CD14-positive monocyte (primary cell): ENCODE data around the gene URM1. TPM values are rescaled to one million over a fixed set of nuclear protein-coding genes. Genes with fewer than 3 reads are reported as not detected.

Experiments
- DNase-seq, 3 donors: peaks; one replicate each; pipeline ENCODE4 v3.0.0-alpha.2; 2011 to 2022
- H2AFZ ChIP-seq: 2 replicates; pipeline ENCODE4 v1.6.0; 2012; ENCODE audit warnings: mild to moderate bottlenecking, low read depth, low read length, inconsistent platforms; ENCODE audit not compliant: insufficient read depth, poor library complexity, severe bottlenecking
- H3K27ac ChIP-seq, 2 donors: 1 replicate in 1 of 2; 2 replicates in 1 of 2; pipeline ENCODE4 v1.5.1; 2012 to 2013; ENCODE audit warnings: low read length in 2 of 2, control low read depth in 1 of 2, inconsistent platforms in 1 of 2, low read depth in 1 of 2, mild to moderate bottlenecking in 1 of 2
- H3K27me3 ChIP-seq, 2 donors: one replicate each; pipeline versions ENCODE4 v1.6.0 to v1.6.1; 2011 to 2013; ENCODE audit warnings: low read length in 2 of 2; ENCODE audit not compliant: control insufficient read depth in 2 of 2, insufficient read depth in 2 of 2
- H3K36me3 ChIP-seq, 2 donors: replicated peaks in 1 of 2; 1 replicate in 1 of 2; 2 replicates in 1 of 2; pipeline versions ENCODE4 v1.5.1 to v1.6.1; 2012 to 2013; ENCODE audit warnings: low read length in 2 of 2, control low read depth in 1 of 2, inconsistent platforms in 1 of 2, mild to moderate bottlenecking in 1 of 2; ENCODE audit not compliant: insufficient read depth in 2 of 2, control insufficient read depth in 1 of 2
- H3K4me1 ChIP-seq, 2 donors: 1 replicate in 1 of 2; 2 replicates in 1 of 2; pipeline versions ENCODE4 v1.5.1 to v1.6.1; 2012 to 2013; ENCODE audit warnings: low read length in 2 of 2, control low read depth in 1 of 2, inconsistent platforms in 1 of 2, mild to moderate bottlenecking in 1 of 2, moderate library complexity in 1 of 2; ENCODE audit not compliant: insufficient read depth in 2 of 2, control insufficient read depth in 1 of 2
- H3K4me2 ChIP-seq: replicated peaks from 2 replicates; pipeline ENCODE3; 2012; ENCODE audit warnings: low read length, moderate library complexity, mild to moderate bottlenecking; ENCODE audit not compliant: poor library complexity, severe bottlenecking; ENCODE audit errors: extremely low read depth
- H3K4me3 ChIP-seq, 3 experiments: fragments of 200-600 bp in 1 of 3; sonication (generic) in 1 of 3; replicated peaks in 1 of 3; 1 replicate in 2 of 3; 2 replicates in 1 of 3; pipeline ENCODE4 v1.5.1; 2011 to 2013; ENCODE audit warnings: low read length in 3 of 3, mild to moderate bottlenecking in 3 of 3, control low read depth in 2 of 3, low read depth in 2 of 3, inconsistent platforms in 1 of 3, moderate library complexity in 1 of 3
- H3K79me2 ChIP-seq: 2 replicates; pipeline ENCODE4 v1.6.0; 2012; ENCODE audit warnings: mild to moderate bottlenecking, control low read depth, inconsistent platforms, low read length, moderate library complexity; ENCODE audit not compliant: insufficient read depth
- H3K9ac ChIP-seq: 2 replicates; pipeline ENCODE4 v1.6.0; 2017; ENCODE audit warnings: low read length, mild to moderate bottlenecking; ENCODE audit not compliant: insufficient read depth, poor library complexity, severe bottlenecking
- H3K9me3 ChIP-seq, 2 donors: replicated peaks in 1 of 2; 1 replicate in 1 of 2; 2 replicates in 1 of 2; pipeline versions ENCODE4 v1.5.1 to v1.6.1; 2012 to 2013; ENCODE audit warnings: low read length in 2 of 2, control low read depth in 1 of 2; ENCODE audit not compliant: control insufficient read depth in 1 of 2, insufficient read depth in 1 of 2
- H4K20me1 ChIP-seq: 2 replicates; pipeline ENCODE4 v1.6.0; 2012; ENCODE audit warnings: mild to moderate bottlenecking, low read length, control low read depth, moderate library complexity; ENCODE audit not compliant: insufficient read depth
- H3K27ac Mint-ChIP-seq, 7 donors: one replicate each; pipeline ENCODE4 v1.8.0; 2020; ENCODE audit warnings: mild to moderate bottlenecking in 7 of 7, mixed read lengths in 7 of 7, moderate library complexity in 6 of 7, inconsistent platforms in 2 of 7
- H3K27me3 Mint-ChIP-seq, 3 donors: one replicate each; pipeline ENCODE4 v1.8.0; 2021 to 2022; ENCODE audit warnings: low read depth in 3 of 3, mild to moderate bottlenecking in 3 of 3, mixed read lengths in 3 of 3, moderate library complexity in 3 of 3, inconsistent platforms in 1 of 3
- H3K36me3 Mint-ChIP-seq, 2 donors: one replicate each; pipeline ENCODE4 v1.8.0; 2020; ENCODE audit warnings: mixed read lengths in 2 of 2, inconsistent platforms in 1 of 2, mild to moderate bottlenecking in 1 of 2
- H3K4me1 Mint-ChIP-seq: one replicate; pipeline ENCODE4 v1.8.0; 2020; ENCODE audit warnings: mild to moderate bottlenecking, mixed read lengths
- H3K4me3 Mint-ChIP-seq, 2 donors: one replicate each; pipeline ENCODE4 v1.8.0; 2020; ENCODE audit warnings: mild to moderate bottlenecking in 2 of 2, mixed read lengths in 2 of 2, moderate library complexity in 1 of 2
- H3K9me3 Mint-ChIP-seq, 7 donors: one replicate each; pipeline ENCODE4 v1.8.0; 2020 to 2022; ENCODE audit warnings: mixed read lengths in 7 of 7, mild to moderate bottlenecking in 6 of 7, moderate library complexity in 6 of 7, inconsistent platforms in 2 of 7
- WGBS: methylation state at CpG from one replicate; pipeline ENCODE4 v1.1.5; 2013; ENCODE audit warnings: missing lambda C conversion rate; ENCODE audit not compliant: insufficient coverage; 5-methylcytosine and 5-hydroxymethylcytosine counted together
- intact Hi-C, 2 donors: fragments of 100-400 bp; cut with micrococcal nuclease; formaldehyde crosslinking; loops; one replicate each; pipeline versions ENCODE4 v1.15.0 to v1.15.1; 2023
- polyA plus RNA-seq, 3 donors: library from polyadenylated mRNA; depleted of rRNA in 1 of 3; unstranded in 2 of 3; stranded (reverse) in 1 of 3; fragments of 300-500 nt in 2 of 3; fragments of >200 nt in 1 of 3; fragmentation: Illumina TruSeq in 2 of 3; gene quantifications; 1 replicate in 2 of 3; 2 replicates in 1 of 3; pipeline ENCODE4 v1.2.3, GENCODE V29; 2012 to 2021
- TF ChIP-seq, protein P1 (sequence below): fragments of 200-600 bp; IDR thresholded peaks from one replicate; pipeline ENCODE4 v1.8.0; 2022; ENCODE audit warnings: antibody characterized with exemption, mild to moderate bottlenecking

URM1 gene
- polyA plus RNA-seq, 3 donors = 37.5 to 39.7 (median 38.3) TPM

DNA sequence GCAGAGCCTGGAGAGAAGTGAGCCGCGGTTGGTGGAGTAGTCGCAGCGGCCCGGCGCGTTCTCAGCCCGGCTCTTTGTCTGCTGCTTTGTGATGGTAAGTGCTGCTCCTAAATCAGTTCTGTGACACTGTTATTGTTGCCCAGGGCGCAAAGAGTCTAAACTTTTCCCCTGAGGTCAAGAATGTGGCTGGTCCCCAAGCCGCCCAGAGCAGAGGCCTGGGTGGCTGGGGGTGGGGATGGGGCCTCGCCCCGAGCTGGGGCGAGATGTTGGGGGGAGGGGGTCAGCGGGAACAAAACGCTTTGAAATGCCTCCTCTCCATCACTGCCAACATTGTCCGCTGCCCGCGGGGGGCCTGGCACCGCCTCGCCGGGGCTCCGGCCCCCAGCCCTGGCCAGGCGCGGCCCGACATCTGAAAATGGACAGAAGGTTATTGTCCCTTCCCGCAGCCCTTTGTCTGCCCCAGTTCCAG, 37.8 kb downstream of the URM1 start:
- no peaks in the 10 kb centered on the region for H3K9me3 Mint-ChIP-seq
- intact Hi-C loops = no loop called here
- H3K4me3 Mint-ChIP-seq = peak overlapping the region in 1 of 2 donors; percentile 26

DNA sequence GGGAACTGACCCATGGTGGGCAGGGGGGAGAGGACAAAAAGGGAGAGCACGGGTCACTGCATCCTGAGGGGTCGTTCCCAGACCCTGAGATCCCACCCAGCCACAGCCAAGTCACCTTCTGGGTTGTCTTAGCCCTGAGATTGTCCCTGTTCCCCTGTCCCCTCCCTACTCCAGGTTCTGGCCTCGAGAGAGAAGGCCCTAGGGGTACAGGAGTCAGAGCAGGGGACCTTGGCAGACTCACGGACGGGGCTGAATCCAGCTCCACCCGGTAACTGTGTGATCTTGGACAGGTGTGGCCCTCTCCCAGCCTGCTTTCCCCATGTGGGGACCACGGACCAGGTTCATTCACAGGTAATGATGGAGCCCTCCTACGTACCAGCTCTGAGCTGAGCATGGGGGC, 38.3 kb downstream of the URM1 start:
- Mint-ChIP-seq H3K27me3 (peaks cover 35 to 48% (median 35%) of the 10 kb centered on the region in 3 donors), H3K4me1 (peaks cover 1% of the 10 kb centered on the region), H3K4me3 (no peak overlapping the region), H3K36me3 (no peaks in the 10 kb centered on the region), H3K27ac (no peak overlapping the region), H3K9me3 (no peaks in the 10 kb centered on the region)
- Histone ChIP-seq H3K9me3 (no peaks in the 10 kb centered on the region), H3K4me3 (no peak overlapping the region), H3K36me3 (no peaks in the 10 kb centered on the region), H3K4me2 (no peak overlapping the region), H3K9ac (no peak overlapping the region), H3K27me3 (peaks cover 5 to 31% of the 10 kb centered on the region in 2 donors), H2AFZ (no peak overlapping the region), H3K27ac (no peak overlapping the region), H3K79me2 (no peaks in the 10 kb centered on the region), H3K4me1 (no peaks in the 10 kb centered on the region), H4K20me1 (no peaks in the 10 kb centered on the region)
- TF ChIP-seq, protein P1, sequence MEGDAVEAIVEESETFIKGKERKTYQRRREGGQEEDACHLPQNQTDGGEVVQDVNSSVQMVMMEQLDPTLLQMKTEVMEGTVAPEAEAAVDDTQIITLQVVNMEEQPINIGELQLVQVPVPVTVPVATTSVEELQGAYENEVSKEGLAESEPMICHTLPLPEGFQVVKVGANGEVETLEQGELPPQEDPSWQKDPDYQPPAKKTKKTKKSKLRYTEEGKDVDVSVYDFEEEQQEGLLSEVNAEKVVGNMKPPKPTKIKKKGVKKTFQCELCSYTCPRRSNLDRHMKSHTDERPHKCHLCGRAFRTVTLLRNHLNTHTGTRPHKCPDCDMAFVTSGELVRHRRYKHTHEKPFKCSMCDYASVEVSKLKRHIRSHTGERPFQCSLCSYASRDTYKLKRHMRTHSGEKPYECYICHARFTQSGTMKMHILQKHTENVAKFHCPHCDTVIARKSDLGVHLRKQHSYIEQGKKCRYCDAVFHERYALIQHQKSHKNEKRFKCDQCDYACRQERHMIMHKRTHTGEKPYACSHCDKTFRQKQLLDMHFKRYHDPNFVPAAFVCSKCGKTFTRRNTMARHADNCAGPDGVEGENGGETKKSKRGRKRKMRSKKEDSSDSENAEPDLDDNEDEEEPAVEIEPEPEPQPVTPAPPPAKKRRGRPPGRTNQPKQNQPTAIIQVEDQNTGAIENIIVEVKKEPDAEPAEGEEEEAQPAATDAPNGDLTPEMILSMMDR = no peak
- intact Hi-C loops = no loop called here
- WGBS = 73% methylated on average over 5 of the region's 8 CpGs
- DNase-seq = no peak

More for the DNA sequence above, 37.8 kb downstream of the URM1 start:
- H2AFZ ChIP-seq = no peak overlapping the region
- DNase-seq = no peak
- 38% methylated on average over 20 of the region's 26 CpGs for WGBS
- Mint-ChIP-seq H3K27ac (no peak overlapping the region), H3K27me3 (peaks cover 35 to 48% (median 35%) of the 10 kb centered on the region in 3 donors), H3K36me3 (no peaks in the 10 kb centered on the region), H3K4me1 (peaks cover 1% of the 10 kb centered on the region)
- H3K4me1 ChIP-seq = no peaks in the 10 kb centered on the region
- H3K9ac ChIP-seq = no peak overlapping the region
- H3K9me3 ChIP-seq = no peaks in the 10 kb centered on the region
- no peak overlapping the region for H3K4me2 ChIP-seq
- H3K27ac ChIP-seq = no peak overlapping the region
- no peaks in the 10 kb centered on the region for H3K79me2 ChIP-seq
- no peaks in the 10 kb centered on the region for H3K36me3 ChIP-seq
- peaks cover 5 to 31% of the 10 kb centered on the region in 2 donors for H3K27me3 ChIP-seq
- TF ChIP-seq, protein P1 = no peak
- no peak overlapping the region for H3K4me3 ChIP-seq
- H4K20me1 ChIP-seq = no peaks in the 10 kb centered on the region
